ENCODE data around the gene OR10W1.

The OR10W1 gene, protein sequence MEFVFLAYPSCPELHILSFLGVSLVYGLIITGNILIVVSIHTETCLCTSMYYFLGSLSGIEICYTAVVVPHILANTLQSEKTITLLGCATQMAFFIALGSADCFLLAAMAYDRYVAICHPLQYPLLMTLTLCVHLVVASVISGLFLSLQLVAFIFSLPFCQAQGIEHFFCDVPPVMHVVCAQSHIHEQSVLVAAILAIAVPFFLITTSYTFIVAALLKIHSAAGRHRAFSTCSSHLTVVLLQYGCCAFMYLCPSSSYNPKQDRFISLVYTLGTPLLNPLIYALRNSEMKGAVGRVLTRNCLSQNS

DNA sequence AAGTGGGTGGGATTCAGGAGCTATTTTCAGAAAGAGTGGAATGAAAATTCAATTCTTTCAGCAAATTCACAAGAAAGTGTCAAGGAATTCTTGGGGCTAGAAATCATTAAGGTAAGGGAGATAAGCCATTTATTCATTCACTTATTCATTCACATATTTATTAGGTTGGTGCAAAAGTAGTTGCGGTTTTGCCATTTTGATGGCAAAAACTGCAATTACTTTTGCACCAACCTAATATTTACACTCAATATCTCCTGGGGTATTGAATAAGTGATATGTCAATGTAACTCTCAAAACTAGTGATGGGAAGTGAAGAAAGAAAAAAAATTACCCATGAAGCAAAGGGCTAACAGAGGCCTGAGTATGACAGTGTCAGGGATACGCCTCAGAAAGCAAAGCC is at the start of gene OR10W1:
Gene OR10W1, minus strand, starts transcription at position 119 of the 400 bp plus-strand sequence. CDS start 402 bp downstream, outside the sequence.
- DNase-seq, result no peak

DNA sequence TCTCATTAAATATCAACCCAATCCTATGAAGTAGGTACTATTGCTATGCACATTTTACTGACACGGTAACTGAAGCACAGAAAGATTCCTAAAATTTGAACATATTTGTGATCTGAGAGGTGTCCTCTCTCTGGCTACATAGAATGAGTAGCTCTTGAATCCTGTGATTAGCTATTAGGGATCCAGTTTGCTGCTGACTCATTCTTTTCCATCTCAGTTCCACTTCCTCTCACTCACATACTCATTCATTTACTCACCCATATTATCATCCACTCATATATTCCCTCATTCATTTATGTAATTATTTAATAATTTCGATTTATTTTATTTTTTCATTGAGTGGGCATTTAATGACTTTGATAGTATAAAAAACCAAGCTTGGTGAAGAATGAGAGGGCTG is 48.1 kb upstream of the OR10W1 start:
- DNase-seq, result peak; percentile 19

DNA sequence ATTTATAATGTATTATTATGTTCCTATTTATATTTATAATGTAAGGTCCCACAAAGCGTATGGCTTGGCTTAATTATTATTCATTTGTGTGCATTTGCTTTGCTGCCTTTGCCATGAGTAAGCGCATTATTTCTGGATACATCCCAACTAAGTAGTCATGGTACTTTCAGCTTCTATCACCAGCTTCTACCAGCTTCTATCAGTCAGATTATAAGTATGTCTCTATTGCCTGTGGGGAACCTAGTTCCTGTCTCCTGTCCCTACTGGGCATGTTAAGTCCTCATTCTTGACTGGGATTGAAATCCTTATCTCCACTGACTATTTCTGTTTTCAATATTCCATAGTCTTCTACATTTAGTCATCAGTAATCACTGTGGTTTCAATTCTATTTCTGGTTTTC is 33.5 kb upstream of the OR10W1 start:
- DNase-seq, result peak; percentile 44

DNA sequence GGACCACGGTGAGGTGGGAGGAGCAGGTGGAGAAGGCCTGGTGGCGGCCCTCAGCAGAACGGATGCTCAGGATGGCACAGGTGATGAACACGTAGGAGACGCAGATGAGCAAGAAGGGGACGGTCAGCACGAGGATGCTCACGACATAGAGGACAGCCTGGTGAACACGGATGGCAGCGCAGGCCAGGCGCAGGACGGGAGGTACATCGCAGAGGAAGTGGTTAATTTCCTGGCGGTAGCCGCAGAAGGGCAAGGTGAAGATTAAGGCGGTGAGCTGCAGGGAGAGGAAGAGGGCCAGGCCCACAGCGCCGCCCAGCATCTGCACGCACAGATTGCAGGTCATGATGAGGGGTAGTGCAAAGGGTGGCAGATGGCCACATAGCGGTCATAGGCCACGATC is 24.0 kb upstream of the OR10W1 start:
- no peak for DNase-seq

DNA sequence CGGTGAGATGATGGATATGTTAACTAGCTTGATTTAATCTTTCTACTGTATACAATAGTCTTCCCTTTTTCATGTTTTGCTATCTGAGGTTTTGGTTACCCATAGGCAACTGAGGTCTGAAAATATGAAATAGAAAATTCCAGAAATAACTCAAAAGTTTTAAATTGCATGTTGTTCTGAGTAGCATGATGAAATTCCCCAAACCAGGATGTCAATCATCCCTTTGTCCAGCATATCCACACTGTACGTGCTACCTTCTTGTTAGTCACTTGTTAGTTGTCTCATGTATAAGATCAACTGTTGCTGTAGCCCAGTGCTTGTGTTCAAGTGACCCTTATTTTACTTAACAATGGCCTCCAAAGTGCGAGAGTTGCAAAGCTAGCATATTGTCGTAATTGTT is 21.2 kb upstream of the OR10W1 start:
- DNase-seq, result no peak

DNA sequence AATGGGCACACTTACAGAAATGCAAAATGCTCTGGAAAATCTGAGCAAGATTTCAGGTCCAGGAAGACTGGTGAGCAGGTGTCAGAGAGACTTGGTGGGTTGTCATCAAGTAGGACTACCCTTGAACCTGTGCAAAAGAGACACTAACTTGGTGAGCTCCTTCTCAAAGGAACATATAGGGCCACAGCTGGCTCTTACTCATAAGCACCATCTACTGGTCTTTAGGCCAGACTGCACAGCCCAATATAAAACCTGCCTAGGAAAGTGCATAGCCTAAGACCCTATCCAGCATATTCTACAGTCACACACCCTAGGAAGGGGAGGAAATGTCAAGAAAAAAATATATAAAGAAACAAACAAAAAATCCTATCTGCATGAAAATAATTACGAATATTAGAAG is 18.2 kb upstream of the OR10W1 start:
- DNase-seq, result no peak

DNA sequence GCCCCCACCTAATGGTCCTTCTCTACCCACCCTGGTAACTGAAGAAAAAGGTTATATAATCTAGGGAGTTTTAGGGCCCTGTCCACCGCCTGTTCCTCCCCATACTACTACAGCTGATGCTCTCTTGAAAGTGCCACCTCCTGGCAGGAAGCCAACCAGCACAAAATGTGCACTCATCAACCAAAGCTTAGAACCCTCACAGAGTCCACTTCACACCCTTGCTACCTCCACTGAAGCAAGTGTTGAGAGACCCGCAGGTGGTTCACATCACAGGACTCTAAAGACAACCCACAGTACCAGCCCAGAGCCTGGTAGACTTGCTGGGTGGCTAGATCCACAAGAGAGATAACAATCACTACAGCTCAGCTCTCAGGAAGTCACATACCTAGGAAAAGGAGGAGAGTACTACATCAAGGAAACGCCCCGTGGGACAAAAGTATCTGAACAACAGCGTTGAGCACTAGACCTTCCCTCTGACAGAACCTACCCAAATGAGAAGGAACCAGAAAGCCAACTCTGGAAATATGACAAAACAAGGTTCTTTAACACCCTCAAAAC is 17.5 kb upstream of the OR10W1 start:
- no peak for DNase-seq

DNA sequence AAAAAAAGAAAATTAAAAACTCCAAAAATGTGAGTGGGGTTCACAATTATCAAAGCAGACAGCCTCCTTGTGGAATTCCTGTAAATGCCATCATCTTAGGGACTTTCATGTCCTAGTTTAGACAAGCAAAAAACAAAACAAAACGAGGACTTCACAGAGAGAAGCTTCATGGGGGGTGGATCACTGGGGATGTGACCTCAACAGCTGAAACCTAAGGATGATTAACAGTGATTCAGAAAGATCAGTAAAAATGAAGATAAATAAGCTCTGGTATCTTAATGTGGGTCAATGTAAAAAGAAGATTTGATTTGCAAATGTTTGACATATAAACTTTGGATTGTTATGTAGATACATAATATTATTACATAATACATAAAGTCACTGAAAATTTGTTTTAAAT is 8.1 kb upstream of the OR10W1 start:
- DNase-seq, result no peak

DNA sequence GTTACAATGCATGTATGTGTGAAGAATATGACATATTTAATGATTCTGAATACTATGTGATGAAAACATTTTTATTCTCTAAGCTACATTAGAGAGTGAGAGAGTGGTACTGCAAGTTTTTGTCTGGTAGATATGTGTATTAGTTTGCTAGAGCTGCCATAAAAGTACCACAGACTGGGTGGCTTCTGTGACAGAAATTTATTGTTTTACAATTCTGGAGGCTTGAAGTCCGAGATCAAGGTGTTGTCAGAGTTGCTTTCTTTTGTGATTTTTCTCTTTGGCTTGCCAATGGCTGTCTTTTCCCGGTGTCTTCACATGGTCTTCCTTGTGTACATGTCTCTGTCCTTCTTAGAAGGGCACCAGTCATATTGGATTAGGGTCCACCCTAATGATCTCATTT is 6.9 kb upstream of the OR10W1 start:
- DNase-seq, result no peak

DNA sequence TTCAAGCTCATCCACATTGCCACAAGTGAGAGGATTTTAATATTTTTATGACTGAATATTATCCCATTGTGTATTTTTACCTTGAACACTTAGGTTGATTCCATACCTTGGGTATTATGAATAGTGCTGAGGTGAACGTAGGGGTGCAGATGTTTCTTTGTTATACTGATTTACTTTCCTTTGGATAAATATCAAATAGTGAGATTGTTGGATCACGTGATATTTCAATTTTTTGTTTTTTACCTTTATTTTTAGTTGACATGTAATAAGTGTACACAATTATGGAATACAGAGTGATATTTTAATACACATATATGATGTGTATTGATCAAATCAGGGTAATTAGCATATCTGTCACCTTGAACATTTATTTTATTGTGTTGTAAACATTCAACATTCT is 8.1 kb downstream of the OR10W1 start:
- DNase-seq, result no peak

DNA sequence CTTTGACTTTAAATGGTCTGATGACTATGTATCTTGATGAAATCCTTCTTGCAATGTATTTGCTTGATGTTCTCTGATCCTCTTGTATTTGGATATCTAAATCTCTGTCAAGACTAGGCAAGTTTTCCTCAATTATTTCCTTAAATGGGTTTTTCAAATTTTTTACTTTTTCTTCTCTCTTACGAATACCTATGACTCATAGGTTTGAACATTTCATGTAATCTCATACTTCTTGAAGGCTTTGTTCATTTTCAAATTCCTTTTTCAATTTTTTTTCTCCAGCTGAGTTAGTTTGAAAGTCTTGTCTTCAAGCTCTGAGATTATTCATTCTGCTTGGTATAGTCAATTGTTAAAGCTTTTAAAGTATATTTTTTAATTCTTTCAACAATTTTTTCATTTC is 13.1 kb downstream of the OR10W1 start:
- DNase-seq, result no peak

DNA sequence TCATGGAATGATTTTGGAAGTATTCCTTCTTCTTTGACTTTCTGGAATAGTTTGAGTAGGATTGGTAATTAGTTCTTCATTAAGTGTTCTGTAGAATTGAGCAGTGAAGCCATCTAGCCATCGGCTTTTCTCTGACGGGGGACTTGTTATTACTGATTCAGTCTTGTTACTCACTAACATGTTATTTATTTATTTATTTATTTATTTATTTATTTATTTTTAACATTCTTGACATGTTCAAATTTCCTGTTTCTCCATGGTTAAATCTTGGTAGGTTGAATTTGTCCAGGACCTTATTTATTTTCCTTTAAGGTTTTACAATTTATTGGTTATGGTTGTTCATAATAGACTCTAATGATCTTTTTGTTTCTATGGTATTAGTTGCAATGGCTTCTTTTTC is 24.1 kb downstream of the OR10W1 start:
- no peak for DNase-seq

DNA sequence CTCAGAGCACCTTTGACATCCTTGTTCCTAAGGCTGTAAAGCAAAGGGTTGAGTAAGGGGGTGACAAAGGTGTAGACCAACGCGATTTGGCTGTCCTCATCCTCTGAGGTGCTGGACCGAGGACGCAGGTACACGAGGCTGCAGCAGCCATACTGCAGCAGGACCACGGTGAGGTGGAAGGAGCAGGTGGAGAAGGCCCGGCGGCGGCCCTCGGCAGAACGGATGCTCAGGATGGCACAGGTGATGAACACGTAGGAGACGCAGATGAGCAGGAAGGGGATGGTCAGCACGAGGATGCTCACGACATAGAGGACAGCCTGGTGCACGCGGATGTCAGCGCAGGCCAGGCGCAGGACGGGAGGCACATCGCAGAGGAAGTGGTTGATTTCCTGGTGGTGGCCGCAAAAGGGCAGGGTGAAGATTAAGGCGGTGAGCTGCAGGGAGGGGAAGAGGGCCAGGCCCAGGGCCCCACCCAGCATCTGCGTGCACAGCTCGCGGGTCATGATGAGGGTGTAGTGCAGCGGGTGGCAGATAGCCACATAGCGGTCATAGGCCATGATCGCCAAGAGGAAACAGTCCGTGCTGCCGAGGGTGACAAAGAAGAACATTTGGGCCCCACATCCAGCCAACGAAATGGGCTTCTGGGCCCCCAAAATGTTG is 40.0 kb downstream of the OR10W1 start:
- no peak for DNase-seq

DNA sequence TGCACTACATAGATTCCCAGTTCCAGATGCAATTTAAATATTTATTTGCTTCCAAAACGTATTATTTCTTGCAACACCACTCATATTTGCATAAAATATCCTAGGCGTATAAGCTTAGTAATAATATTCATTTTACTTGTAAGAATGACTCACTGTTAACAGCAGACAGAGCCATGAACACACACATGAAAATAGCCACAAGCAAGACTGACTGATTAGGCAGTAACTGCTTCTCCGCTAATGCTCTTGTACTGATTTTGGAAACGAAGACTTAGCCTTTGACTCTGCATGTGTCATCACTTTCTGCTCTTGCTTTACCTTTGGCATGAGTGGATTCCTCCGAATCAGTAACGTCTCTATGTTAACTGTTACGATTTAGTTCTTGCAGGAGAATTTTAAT is 45.3 kb downstream of the OR10W1 start:
- DNase-seq, result no peak
